Measurements from ENCODE around the gene PRDM11. TPM values are rescaled to one million over a fixed set of nuclear protein-coding genes. Genes with fewer than 3 reads are reported as not detected.

PRDM11 gene
- total and polyA plus RNA-seq, 10 donors, result 1.7 to 24.3 (median 15.3) TPM

- peaks cover under 1 to 66% (median 24%) of the 10 kb centered on the region in 6 donors for H3K4me1 ChIP-seq
- DNase-seq, result peak; percentile 46
- H3K36me3 ChIP-seq, result no peaks in the 10 kb centered on the region
- H3K27ac ChIP-seq, result no peak overlapping the region
- intact Hi-C loops (cut with DNase I; ENCODE audit: low total_unique reads), result no loop called here
- no peaks in the 10 kb centered on the region for H3K9me3 ChIP-seq
- WGBS, 5 donors, result 82 to 91% (median 87%) methylated on average over 8 to 10 of the region's 10 CpGs
- TF ChIP-seq CTCF (IDR thresholded peaks at IDR 0.05 in 8 of 11, conservative IDR thresholded peaks at IDR 0.05 in 3 of 11) (no peak), POLR2A (IDR thresholded peaks at IDR 0.05) (no peak), POLR2AphosphoS5 (IDR thresholded peaks at IDR 0.05) (no peak)
- no peaks in the 10 kb centered on the region for H3K27me3 ChIP-seq (replicated peaks in 1 of 7)
- no peak overlapping the region for H3K4me3 ChIP-seq
Observed at GRCh38 chr11:45162916-45163879, 16.8 kb downstream of the PRDM11 start.

- Histone ChIP-seq H3K4me1 (peaks cover 0 to 66% (median 24%) of the 10 kb centered on the region in 6 donors), H3K27ac (no peak overlapping the region), H3K9me3 (no peaks in the 10 kb centered on the region), H3K36me3 (no peaks in the 10 kb centered on the region), H3K27me3 (replicated peaks in 1 of 7) (no peaks in the 10 kb centered on the region), H3K4me3 (no peak overlapping the region)
- TF ChIP-seq CTCF (IDR thresholded peaks at IDR 0.05 in 8 of 11, conservative IDR thresholded peaks at IDR 0.05 in 3 of 11), result no peak
- TF ChIP-seq POLR2AphosphoS5 (IDR thresholded peaks at IDR 0.05), result no peak
- TF ChIP-seq POLR2A (IDR thresholded peaks at IDR 0.05), result no peak
- WGBS, 5 donors, result 39 to 53% (median 47%) methylated on average over 13 to 15 of the region's 15 CpGs
- intact Hi-C loops (cut with DNase I; ENCODE audit: low total_unique reads), result no loop called here
- DNase-seq, result peak; percentile 43
Observed at GRCh38 chr11:45163956-45164575, 17.6 kb downstream of the PRDM11 start.

GRCh38 chr11:45165386-45165785 lies 18.9 kb downstream of the PRDM11 start:
- no peaks in the 10 kb centered on the region for H3K36me3 ChIP-seq
- DNase-seq, result peak; percentile 47
- H3K9me3 ChIP-seq, result no peaks in the 10 kb centered on the region
- no peaks in the 10 kb centered on the region for H3K27me3 ChIP-seq (replicated peaks in 1 of 7)
- H3K27ac ChIP-seq, result no peak overlapping the region
- intact Hi-C loops (cut with DNase I; ENCODE audit: low total_unique reads), result no loop called here
- peaks cover 0 to 66% (median 24%) of the 10 kb centered on the region in 6 donors for H3K4me1 ChIP-seq
- no peak overlapping the region for H3K4me3 ChIP-seq
- 89 to 95% (median 91%) methylated on average over 6 to 9 of the region's 9 CpGs for WGBS, 5 donors
- TF ChIP-seq POLR2A (IDR thresholded peaks at IDR 0.05) (no peak), CTCF (IDR thresholded peaks at IDR 0.05 in 8 of 11, conservative IDR thresholded peaks at IDR 0.05 in 3 of 11) (no peak), POLR2AphosphoS5 (IDR thresholded peaks at IDR 0.05) (peak in 1 of 3 donors; percentile 23)

All from spleen (tissue), 11 donors.